GM19099 (cell line): ENCODE measurements around the gene REV3L.

ENCODE experiments used
- POLR2A ChIP-seq: IDR thresholded peaks from 3 replicates; pipeline ENCODE4 v1.6.1; 2011; ENCODE audit warnings: low read depth; ENCODE audit not compliant: insufficient read length; ENCODE audit errors: extremely low read depth

The REV3L gene

GRCh38 chr6:111447051-111447450 is 36.0 kb downstream of the REV3L start:
- no peak for TF ChIP-seq POLR2A

GRCh38 chr6:111445861-111446267 is 37.2 kb downstream of the REV3L start:
- TF ChIP-seq POLR2A = no peak

- no peak for TF ChIP-seq POLR2A
Measured at GRCh38 chr6:111444794-111445193, 38.2 kb downstream of the REV3L start.

GRCh38 chr6:111441678-111442243 is 41.3 kb downstream of the REV3L start:
- no peak for TF ChIP-seq POLR2A

- no peak for TF ChIP-seq POLR2A
Measured at GRCh38 chr6:111439171-111439570, 43.8 kb downstream of the REV3L start.

- TF ChIP-seq POLR2A = no peak
Measured at GRCh38 chr6:111437573-111437972, 45.4 kb downstream of the REV3L start.

GRCh38 chr6:111432511-111432910 is 50.5 kb downstream of the REV3L start:
- TF ChIP-seq POLR2A = no peak

GRCh38 chr6:111430605-111431376 is 52.2 kb downstream of the REV3L start:
- TF ChIP-seq POLR2A = no peak

- no peak for TF ChIP-seq POLR2A
Measured at GRCh38 chr6:111429571-111429970, 53.4 kb downstream of the REV3L start.

GRCh38 chr6:111428811-111429210 is 54.2 kb downstream of the REV3L start:
- no peak for TF ChIP-seq POLR2A

GRCh38 chr6:111427341-111428116 is 55.5 kb downstream of the REV3L start:
- TF ChIP-seq POLR2A = no peak

GRCh38 chr6:111423960-111424846 is 58.8 kb downstream of the REV3L start:
- TF ChIP-seq POLR2A = no peak

- TF ChIP-seq POLR2A = no peak
Measured at GRCh38 chr6:111423055-111423633, 59.9 kb downstream of the REV3L start.

- TF ChIP-seq POLR2A = no peak
Measured at GRCh38 chr6:111418971-111419693, 63.9 kb downstream of the REV3L start.

GRCh38 chr6:111417946-111418345 is 65.1 kb downstream of the REV3L start:
- TF ChIP-seq POLR2A = no peak

GRCh38 chr6:111417181-111417585 is 65.8 kb downstream of the REV3L start:
- no peak for TF ChIP-seq POLR2A
